T-helper 2 cell treated with Interferon-gamma antibody and Interleukin-4, amounts not matched to agents 5 μg/mL and 100 μg/mL, for 36 hours (primary cell): Measurements from ENCODE around the gene VPREB3.
A peak's percentile ranks its signal among the peaks of the same experiment; 100 is the strongest.
"Not testable (repeated sequence)": the region's sequence is repeated elsewhere in the genome, so short reads cannot be mapped to it uniquely, and the experiment has no call there.

ENCODE experiments used
- DNase-seq: peaks from one replicate; pipeline ENCODE4 v3.0.0; 2021; ENCODE audit warnings: low spot score
- H3K27ac Mint-ChIP-seq: one replicate; pipeline ENCODE4 v1.8.0; 2021; ENCODE audit warnings: mild to moderate bottlenecking, mixed read lengths
- H3K27me3 Mint-ChIP-seq: one replicate; pipeline ENCODE4 v1.8.0; 2021; ENCODE audit warnings: low read depth, mixed read lengths
- H3K36me3 Mint-ChIP-seq: one replicate; pipeline ENCODE4 v1.8.0; 2021; ENCODE audit warnings: low read depth, mixed read lengths
- H3K4me1 Mint-ChIP-seq: one replicate; pipeline ENCODE4 v1.8.0; 2021; ENCODE audit warnings: low read depth, mixed read lengths
- H3K4me3 Mint-ChIP-seq: one replicate; pipeline ENCODE4 v1.8.0; 2022; ENCODE audit warnings: mild to moderate bottlenecking, moderate library complexity, mixed read lengths
- H3K9me3 Mint-ChIP-seq: one replicate; pipeline ENCODE4 v1.8.0; 2021; ENCODE audit warnings: mixed read lengths

Gene VPREB3

DNA sequence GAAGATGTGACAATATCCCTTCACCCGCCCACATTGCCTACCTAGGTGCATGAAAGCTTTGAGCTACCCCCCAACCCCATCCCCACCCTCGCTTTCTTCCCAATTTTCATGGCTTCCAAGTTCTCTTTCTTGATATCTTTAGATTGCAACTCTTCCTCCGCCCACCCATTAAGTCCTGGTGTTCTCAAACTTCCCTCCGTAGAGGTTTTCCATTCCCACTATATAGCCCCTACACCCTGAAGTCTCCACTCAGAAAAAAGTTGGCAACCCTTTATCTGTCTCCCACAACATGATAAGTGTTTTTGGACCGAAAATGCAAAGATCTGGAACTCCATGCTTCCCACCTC is 3.9 kb downstream of the VPREB3 start:
- Mint-ChIP-seq H3K36me3 (peaks cover 2% of the 10 kb centered on the region), H3K27ac (no peak overlapping the region), H3K27me3 (peaks cover 4% of the 10 kb centered on the region), H3K4me3 (peak overlapping the region; percentile 71), H3K9me3 (no peaks in the 10 kb centered on the region), H3K4me1 (peaks cover 11% of the 10 kb centered on the region)
- DNase-seq, result no peak

DNA sequence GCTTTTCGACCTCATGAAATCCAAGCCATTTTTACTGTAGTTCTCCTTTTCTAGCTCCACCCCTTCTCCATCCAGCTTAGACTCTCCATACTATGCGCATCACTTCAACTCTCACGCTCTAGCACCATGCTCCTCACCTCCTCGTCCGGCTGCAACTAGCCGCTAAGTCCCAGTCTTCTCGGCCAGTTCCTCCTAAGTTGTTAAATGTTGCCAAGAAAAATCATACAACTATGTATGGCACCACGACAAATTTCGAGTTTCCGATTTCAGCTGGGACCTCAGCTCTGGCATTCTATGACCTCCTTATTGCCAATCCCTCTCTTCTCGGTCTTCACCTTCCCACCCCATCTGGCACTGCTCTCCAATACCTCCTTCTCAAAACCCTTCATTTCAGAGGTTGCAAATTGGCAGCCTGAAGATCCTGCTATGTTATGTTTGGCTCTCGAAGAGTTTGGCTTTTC is 4.4 kb downstream of the VPREB3 start:
- Mint-ChIP-seq H3K4me3 (peak overlapping the region; percentile 71), H3K27me3 (peaks cover 4% of the 10 kb centered on the region), H3K9me3 (no peaks in the 10 kb centered on the region), H3K4me1 (peaks cover 11% of the 10 kb centered on the region), H3K36me3 (peaks cover 6% of the 10 kb centered on the region), H3K27ac (no peak overlapping the region)
- DNase-seq, result no peak

DNA sequence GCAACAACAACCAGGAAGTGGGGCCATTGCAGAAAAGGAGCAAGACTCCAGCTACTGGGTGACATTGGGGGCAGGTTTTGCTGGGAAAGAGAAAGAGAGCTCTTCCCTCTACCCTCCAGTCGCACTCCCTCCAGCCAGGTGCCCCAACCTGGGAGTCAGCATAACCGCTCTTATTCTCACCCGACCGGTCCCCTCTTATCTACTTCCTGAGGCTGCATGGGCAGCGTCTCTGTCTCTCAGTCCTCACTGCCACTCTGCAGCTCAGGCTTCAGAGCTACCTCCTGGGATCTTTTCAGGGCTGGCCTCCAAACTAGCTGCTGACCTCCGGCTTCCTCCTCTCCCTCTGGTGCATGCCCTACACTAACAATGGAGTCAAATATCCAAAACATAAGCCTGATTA is 8.4 kb downstream of the VPREB3 start:
- DNase-seq, result no peak
- H3K27ac Mint-ChIP-seq, result no peak overlapping the region
- peaks cover 22% of the 10 kb centered on the region for H3K36me3 Mint-ChIP-seq
- H3K4me1 Mint-ChIP-seq, result peaks cover 11% of the 10 kb centered on the region
- no peak overlapping the region for H3K4me3 Mint-ChIP-seq
- H3K9me3 Mint-ChIP-seq, result no peaks in the 10 kb centered on the region
- H3K27me3 Mint-ChIP-seq, result peaks cover 2% of the 10 kb centered on the region

DNA sequence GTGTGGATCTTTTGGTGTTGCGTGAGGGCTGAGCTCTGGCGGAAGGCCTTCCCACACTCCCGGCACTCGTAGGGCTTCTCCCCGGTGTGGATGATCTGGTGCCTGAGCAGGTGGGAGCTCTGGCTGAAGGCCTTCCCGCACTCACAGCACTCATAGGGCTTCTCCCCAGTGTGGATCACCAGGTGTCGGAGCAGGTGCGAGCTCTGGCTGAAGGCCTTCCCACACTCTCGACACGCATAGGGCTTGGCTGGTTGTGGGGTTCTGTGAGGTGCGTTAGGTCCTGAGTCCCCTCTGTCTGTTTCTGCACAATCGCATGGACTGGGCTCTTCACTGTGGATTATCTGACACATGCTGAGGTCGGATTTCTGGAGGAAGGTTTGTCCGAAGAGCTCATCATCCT is 9.7 kb downstream of the VPREB3 start:
- Mint-ChIP-seq H3K9me3 (no peaks in the 10 kb centered on the region), H3K27me3 (no peaks in the 10 kb centered on the region), H3K27ac (no peak overlapping the region), H3K4me3 (no peak overlapping the region), H3K4me1 (no peaks in the 10 kb centered on the region), H3K36me3 (peaks cover 22% of the 10 kb centered on the region)
- DNase-seq, result no peak

DNA sequence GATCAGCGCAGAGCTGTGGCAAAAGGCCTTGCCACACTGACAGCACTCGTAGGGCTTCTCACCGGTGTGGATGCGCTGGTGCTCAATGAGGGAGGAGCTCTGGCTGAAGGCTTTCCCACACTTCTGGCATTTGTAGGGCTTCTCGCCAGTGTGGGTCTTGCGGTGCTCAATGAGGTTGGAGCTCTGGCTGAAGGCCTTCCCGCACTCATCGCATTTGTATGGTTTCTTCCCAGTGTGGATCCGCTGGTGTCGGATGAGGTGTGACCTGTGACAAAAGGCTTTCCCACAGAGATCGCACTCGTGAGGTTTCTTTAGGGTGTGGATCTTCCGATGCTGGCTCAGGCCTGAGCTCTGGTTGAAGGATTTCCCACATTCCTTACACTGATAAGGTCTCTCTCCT is 10.2 kb downstream of the VPREB3 start:
- DNase-seq, result no peak
- Mint-ChIP-seq H3K4me3 (no peak overlapping the region), H3K36me3 (peaks cover 22% of the 10 kb centered on the region), H3K4me1 (no peaks in the 10 kb centered on the region), H3K27me3 (no peaks in the 10 kb centered on the region), H3K27ac (no peak overlapping the region), H3K9me3 (no peaks in the 10 kb centered on the region)

DNA sequence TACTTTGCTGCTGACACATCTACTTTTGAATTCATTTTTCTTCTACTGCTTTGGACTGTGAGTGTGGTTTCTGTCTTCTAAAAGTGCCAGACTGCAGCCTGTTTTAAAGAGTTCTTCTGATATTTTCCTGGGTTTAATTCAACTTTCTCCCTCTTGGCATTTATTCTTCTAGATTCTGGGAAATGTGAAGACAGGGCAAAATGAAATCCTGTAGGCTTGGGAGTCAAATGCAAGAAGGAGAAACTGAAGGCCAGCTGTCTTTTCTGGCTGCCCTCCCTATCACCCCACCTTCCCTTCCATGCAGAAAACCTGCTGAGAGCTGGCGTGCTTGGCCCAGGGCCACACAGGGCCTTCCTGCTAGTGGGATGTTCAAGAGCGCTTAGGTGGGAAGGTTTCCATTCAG is 10.9 kb downstream of the VPREB3 start:
- H3K36me3 Mint-ChIP-seq, result peaks cover 22% of the 10 kb centered on the region

DNA sequence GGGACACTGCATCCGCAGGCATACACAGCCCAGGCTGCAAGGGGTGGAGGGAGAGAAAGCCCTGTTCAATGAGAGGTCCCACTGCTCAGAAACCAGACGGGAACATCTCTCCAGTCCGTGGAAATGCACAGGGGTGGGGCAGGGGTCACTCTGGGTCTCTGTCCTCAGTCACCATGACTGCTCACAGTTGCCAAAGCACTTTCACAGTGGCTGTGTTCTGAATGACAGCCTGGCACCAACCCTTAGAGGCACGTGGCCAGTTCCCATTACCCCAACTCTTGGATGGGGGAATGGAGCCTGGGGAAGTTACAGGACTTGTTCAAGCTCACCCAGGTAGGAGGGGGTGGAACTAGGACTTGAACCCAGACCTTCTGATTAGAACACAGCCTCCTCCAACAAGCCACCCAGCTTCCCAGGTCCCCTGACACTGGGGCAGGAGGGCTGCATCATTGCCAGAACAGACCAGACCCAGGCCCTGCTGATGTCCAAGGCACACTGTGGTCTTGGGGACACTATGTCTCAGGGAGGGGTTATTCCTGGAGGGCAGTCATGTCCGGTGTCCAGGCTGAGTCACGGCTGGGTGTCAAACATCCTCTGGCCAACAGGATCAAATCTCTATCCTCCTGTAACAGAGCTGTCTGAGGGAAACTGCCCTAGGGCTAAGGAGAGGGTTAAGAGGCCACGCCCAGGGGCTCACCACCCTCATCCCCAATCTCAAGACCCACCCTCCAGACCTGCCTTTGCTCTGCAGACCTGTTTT is 11.5 kb downstream of the VPREB3 start:
- Mint-ChIP-seq H3K27me3 (no peaks in the 10 kb centered on the region), H3K27ac (no peak overlapping the region)

More for the DNA sequence above, 10.9 kb downstream of the VPREB3 start:
- H3K27me3 Mint-ChIP-seq, result no peaks in the 10 kb centered on the region
- no peaks in the 10 kb centered on the region for H3K9me3 Mint-ChIP-seq
- DNase-seq, result no peak
- H3K4me1 Mint-ChIP-seq, result no peaks in the 10 kb centered on the region
- H3K4me3 Mint-ChIP-seq, result no peak overlapping the region
- no peak overlapping the region for H3K27ac Mint-ChIP-seq

DNA sequence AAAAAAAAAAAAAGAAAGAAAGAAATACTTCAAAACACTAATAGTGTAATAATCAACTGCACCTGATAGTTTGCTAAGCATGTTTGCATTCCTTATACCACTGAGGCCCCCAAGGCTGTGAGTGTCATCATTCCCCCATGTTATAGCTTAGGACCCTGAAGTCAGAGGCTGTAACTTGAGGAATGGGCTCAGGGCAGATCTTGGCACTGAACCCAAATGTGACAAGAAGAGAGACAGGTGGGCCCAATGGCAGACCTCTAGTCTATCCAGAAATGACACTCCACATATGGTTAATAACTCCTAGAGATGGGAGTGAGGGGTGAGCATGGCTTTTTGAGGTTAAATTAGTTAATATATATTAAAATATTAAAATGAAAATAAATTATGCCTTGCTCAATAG is 16.5 kb downstream of the VPREB3 start:
- no peak for DNase-seq
- H3K27ac Mint-ChIP-seq, result no peak overlapping the region
- no peaks in the 10 kb centered on the region for H3K9me3 Mint-ChIP-seq
- no peaks in the 10 kb centered on the region for H3K36me3 Mint-ChIP-seq
- no peak overlapping the region for H3K4me3 Mint-ChIP-seq
- no peaks in the 10 kb centered on the region for H3K27me3 Mint-ChIP-seq
- H3K4me1 Mint-ChIP-seq, result no peaks in the 10 kb centered on the region

More for the DNA sequence above, 11.5 kb downstream of the VPREB3 start:
- H3K9me3 Mint-ChIP-seq, result no peaks in the 10 kb centered on the region
- H3K4me3 Mint-ChIP-seq, result no peak overlapping the region
- DNase-seq, result no peak
- H3K4me1 Mint-ChIP-seq, result no peaks in the 10 kb centered on the region
- H3K36me3 Mint-ChIP-seq, result peaks cover 22% of the 10 kb centered on the region

DNA sequence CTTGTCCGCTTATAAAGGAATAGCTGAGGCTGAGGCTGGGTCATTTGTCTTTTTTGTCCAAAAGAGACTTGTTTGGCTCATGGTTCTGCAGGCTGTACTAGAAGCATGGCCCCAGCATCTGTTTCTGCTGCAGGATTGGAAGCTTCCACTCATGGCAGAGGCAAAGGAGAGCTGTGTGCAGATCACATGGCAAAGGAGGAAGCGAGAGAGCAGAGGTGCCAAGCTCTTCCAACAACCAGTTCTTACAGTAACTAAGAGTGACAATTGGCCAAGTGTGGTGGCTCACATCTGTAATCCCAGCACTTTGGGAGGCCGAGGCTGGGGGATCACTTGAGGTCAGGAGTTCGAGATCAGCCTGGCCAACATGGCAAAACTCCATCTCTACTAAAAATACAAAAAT is 26.1 kb downstream of the VPREB3 start:
- not testable (repeated sequence) for H3K27ac Mint-ChIP-seq, H3K36me3 Mint-ChIP-seq, H3K27me3 Mint-ChIP-seq, DNase-seq, H3K4me1 Mint-ChIP-seq, H3K4me3 Mint-ChIP-seq, H3K9me3 Mint-ChIP-seq

DNA sequence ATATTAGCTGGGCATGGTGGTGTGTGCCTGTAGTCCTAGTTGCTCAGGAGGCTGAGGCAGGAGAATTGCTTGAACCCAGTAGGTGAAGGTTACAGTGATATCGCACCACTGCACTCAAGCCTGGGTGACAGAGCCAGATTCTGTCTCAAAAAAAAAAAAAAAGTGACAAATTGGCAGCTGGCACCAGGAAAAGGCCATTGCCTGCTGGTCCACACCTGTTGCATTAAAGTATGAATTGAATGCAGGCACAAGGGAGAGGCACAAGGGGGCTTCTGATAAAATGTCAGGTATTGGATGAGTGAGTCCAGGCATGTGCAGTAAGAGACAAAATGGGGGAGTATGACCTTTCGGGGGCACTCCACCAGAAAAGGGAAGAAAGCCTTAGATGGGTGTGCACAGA is 31.5 kb downstream of the VPREB3 start:
- Mint-ChIP-seq H3K27me3 (no peaks in the 10 kb centered on the region), H3K36me3 (no peaks in the 10 kb centered on the region), H3K9me3 (no peaks in the 10 kb centered on the region), H3K27ac (no peak overlapping the region), H3K4me1 (no peaks in the 10 kb centered on the region), H3K4me3 (no peak overlapping the region)
- DNase-seq, result no peak

DNA sequence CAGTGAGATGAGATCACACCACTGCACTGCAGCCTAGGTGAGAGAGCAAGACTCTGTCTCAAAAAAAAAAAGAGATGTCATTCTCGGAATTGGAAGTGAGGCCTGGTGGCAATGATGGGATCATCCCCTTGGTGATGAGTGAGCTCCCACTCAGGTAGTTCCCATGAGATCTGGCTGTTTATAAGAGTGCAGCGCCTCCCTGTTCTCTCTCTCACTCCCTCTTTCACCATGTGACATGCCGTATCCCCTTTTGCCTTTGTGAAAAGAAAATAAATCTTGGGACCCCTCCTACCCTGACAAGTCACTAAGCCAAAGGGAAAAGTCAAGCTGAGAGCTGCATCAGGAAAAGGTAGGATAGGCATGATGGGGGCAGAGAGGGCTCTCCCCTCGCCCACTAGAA is 32.1 kb downstream of the VPREB3 start:
- Mint-ChIP-seq H3K4me3 (no peak overlapping the region), H3K9me3 (no peaks in the 10 kb centered on the region), H3K27ac (no peak overlapping the region), H3K27me3 (no peaks in the 10 kb centered on the region), H3K4me1 (peaks cover 5% of the 10 kb centered on the region), H3K36me3 (no peaks in the 10 kb centered on the region)
- no peak for DNase-seq

DNA sequence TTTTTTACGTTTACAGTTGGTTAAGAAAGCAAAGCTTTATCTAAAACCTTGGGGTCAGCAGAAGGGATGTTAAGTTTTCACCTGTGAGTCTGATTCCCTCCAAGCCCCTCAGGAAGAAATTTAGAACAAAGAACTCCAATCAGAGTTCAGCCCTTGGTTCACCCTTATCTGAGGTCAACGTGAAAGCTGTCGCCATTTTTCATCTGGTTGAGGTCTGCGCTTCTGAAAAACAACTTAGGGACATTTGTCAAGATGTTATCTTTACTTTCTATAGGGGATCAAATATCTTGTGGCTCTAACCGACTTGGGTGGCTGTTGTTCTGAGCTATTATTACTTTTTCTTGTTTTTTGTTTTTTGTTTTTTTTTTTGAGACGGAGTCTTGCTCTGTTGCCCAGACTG is 33.4 kb downstream of the VPREB3 start:
- no peak overlapping the region for H3K4me3 Mint-ChIP-seq
- no peaks in the 10 kb centered on the region for H3K27me3 Mint-ChIP-seq
- no peak for DNase-seq
- H3K36me3 Mint-ChIP-seq, result no peaks in the 10 kb centered on the region
- no peak overlapping the region for H3K27ac Mint-ChIP-seq
- no peaks in the 10 kb centered on the region for H3K9me3 Mint-ChIP-seq
- peaks cover 7% of the 10 kb centered on the region for H3K4me1 Mint-ChIP-seq

DNA sequence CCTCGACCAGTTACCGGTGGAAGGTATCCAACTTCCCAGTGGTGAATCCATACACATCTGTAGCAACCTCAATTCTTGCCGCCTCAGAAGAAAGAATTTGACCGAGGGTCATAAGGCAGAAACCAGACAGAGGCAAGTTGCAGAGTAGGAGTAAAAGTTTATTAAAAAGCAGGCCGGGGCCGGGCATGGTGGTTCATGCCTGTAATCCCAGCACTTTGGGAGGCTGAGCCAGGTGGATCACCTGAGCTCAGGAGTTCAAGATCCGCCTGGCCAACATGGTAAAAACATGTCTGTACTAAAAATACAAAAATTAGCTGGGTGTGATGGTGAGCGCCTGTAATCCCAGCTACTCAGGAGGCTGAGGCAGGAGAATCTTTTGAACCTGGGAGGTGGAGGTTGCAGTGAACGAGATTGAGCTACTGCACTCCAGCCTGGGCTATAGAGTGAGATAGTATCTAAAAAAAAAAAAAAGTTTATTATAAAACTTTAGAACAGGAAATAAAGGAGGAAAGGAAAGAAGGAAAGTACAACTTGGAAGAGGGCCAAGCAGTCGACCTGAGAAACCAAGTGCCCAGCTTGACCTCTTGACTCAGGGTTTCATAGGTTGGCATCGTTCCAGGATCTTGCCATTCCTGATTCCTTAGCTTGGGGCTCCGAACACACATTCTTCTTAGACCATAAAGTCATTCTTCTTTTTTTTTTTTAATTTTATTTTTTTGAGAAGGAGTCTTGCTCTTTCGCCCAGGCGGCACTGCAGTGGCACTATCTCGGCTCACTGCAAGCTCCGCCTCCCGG is 35.7 kb downstream of the VPREB3 start:
- Mint-ChIP-seq H3K27ac (no peak overlapping the region), H3K4me3 (peak overlapping the region; percentile 18), H3K27me3 (no peaks in the 10 kb centered on the region), H3K9me3 (no peaks in the 10 kb centered on the region), H3K4me1 (peaks cover 14% of the 10 kb centered on the region), H3K36me3 (peaks cover 12% of the 10 kb centered on the region)
- DNase-seq, result no peak
